HL-60 (cell line): Measurements from ENCODE around the gene FAM117A.

Experiments
- CTCF ChIP-seq: IDR thresholded peaks from one replicate; pipeline ENCODE4 v1.5.1; 2011; ENCODE audit warnings: low read length, control low read depth, inconsistent platforms; ENCODE audit not compliant: insufficient read depth
- GABPA ChIP-seq: IDR thresholded peaks from 2 replicates; pipeline ENCODE4 v1.6.1; 2012; ENCODE audit warnings: low read depth
- POLR2AphosphoS5 ChIP-seq: IDR thresholded peaks from 2 replicates; pipeline ENCODE4 v1.6.1; 2012; ENCODE audit warnings: low read depth

- no peak for TF ChIP-seq CTCF
- no peak for TF ChIP-seq POLR2AphosphoS5
- TF ChIP-seq GABPA, result no peak
Measured at GRCh38 chr17:49748223-49748622, 15.7 kb downstream of the FAM117A start.
